Measurements from ENCODE around the gene EXOC6B. TPM values are rescaled to one million over a fixed set of nuclear protein-coding genes. Genes with fewer than 3 reads are reported as not detected.

EXOC6B gene
- total RNA-seq, 2 donors from 2014 or later = 51.3 to 68.9 TPM

- TF ChIP-seq CTCF (conservative IDR thresholded peaks at IDR 0.05) = no peak
- Mint-ChIP-seq H3K27me3 (ENCODE audit: insufficient read depth) (no peaks in the 10 kb centered on the region), H3K4me3 (no peak overlapping the region), H3K27ac (peak overlapping the region; percentile 86), H3K9me3 (no peaks in the 10 kb centered on the region), H3K4me1 (peaks cover 28% of the 10 kb centered on the region), H3K36me3 (ENCODE audit: low read depth) (peaks cover 10% of the 10 kb centered on the region)
- Histone ChIP-seq H3K27ac (ENCODE audit: low read depth, low read length) (no peak overlapping the region), H3K9ac (ENCODE audit: extremely low read depth, low read length, poor library complexity, severe bottlenecking) (no peak overlapping the region), H3K9me3 (ENCODE audit: control insufficient read depth, low read length) (no peaks in the 10 kb centered on the region), H3K4me1 (ENCODE audit: control insufficient read depth, insufficient read depth, low read length) (peaks cover 3% of the 10 kb centered on the region), H3K4me3 (ENCODE audit: low read length) (no peak overlapping the region), H3K36me3 (ENCODE audit: control insufficient read depth, insufficient read depth, low read length) (peaks cover 27% of the 10 kb centered on the region), H3K27me3 (ENCODE audit: control insufficient read depth, insufficient read depth, low read length, poor library complexity, severe bottlenecking) (no peaks in the 10 kb centered on the region)
- no peak for DNase-seq
Observed at GRCh38 chr2:72718876-72719275, 107.0 kb downstream of the EXOC6B start.

GRCh38 chr2:72716601-72717000, 109.2 kb downstream of the EXOC6B start:
- peaks cover 3% of the 10 kb centered on the region for H3K4me1 ChIP-seq (ENCODE audit: control insufficient read depth, insufficient read depth, low read length)
- WGBS, 2 experiments (ENCODE audit: insufficient coverage in 1 of 2, insufficient read length in 1 of 2) = 54% methylated on average over 2 of the region's 2 CpGs; no CpG with 5 or more reads in 1 of the 2 experiments
- H3K4me1 Mint-ChIP-seq = peaks cover 17% of the 10 kb centered on the region

GRCh38 chr2:72713857-72714256, 112.0 kb downstream of the EXOC6B start:
- peaks cover 4% of the 10 kb centered on the region for H3K4me1 Mint-ChIP-seq
- H3K27ac ChIP-seq (ENCODE audit: low read depth, low read length) = no peak overlapping the region
- H3K4me1 ChIP-seq (ENCODE audit: control insufficient read depth, insufficient read depth, low read length) = no peaks in the 10 kb centered on the region
- H3K27me3 Mint-ChIP-seq (ENCODE audit: insufficient read depth) = no peaks in the 10 kb centered on the region
- H3K27ac Mint-ChIP-seq = no peak overlapping the region
- TF ChIP-seq CTCF (conservative IDR thresholded peaks at IDR 0.05) = peak; percentile 70
- no peak overlapping the region for H3K9ac ChIP-seq (ENCODE audit: extremely low read depth, low read length, poor library complexity, severe bottlenecking)
- H3K36me3 Mint-ChIP-seq (ENCODE audit: low read depth) = peaks cover 10% of the 10 kb centered on the region
- no peaks in the 10 kb centered on the region for H3K27me3 ChIP-seq (ENCODE audit: control insufficient read depth, insufficient read depth, low read length, poor library complexity, severe bottlenecking)
- no peaks in the 10 kb centered on the region for H3K9me3 Mint-ChIP-seq
- no peak overlapping the region for H3K4me3 Mint-ChIP-seq
- no peaks in the 10 kb centered on the region for H3K9me3 ChIP-seq (ENCODE audit: control insufficient read depth, low read length)
- H3K4me3 ChIP-seq (ENCODE audit: low read length) = no peak overlapping the region
- no peak for DNase-seq
- H3K36me3 ChIP-seq (ENCODE audit: control insufficient read depth, insufficient read depth, low read length) = peaks cover 36% of the 10 kb centered on the region

More at GRCh38 chr2:72716601-72717000, 109.2 kb downstream of the EXOC6B start:
- H3K9me3 ChIP-seq (ENCODE audit: control insufficient read depth, low read length) = no peaks in the 10 kb centered on the region
- DNase-seq = no peak
- no peak overlapping the region for H3K27ac ChIP-seq (ENCODE audit: low read depth, low read length)
- Mint-ChIP-seq H3K27ac (no peak overlapping the region), H3K27me3 (ENCODE audit: insufficient read depth) (no peaks in the 10 kb centered on the region), H3K9me3 (no peaks in the 10 kb centered on the region), H3K36me3 (ENCODE audit: low read depth) (peaks cover 10% of the 10 kb centered on the region), H3K4me3 (no peak overlapping the region)
- no peak for TF ChIP-seq CTCF (conservative IDR thresholded peaks at IDR 0.05)
- H3K27me3 ChIP-seq (ENCODE audit: control insufficient read depth, insufficient read depth, low read length, poor library complexity, severe bottlenecking) = no peaks in the 10 kb centered on the region
- H3K36me3 ChIP-seq (ENCODE audit: control insufficient read depth, insufficient read depth, low read length) = peaks cover 36% of the 10 kb centered on the region
- no peak overlapping the region for H3K9ac ChIP-seq (ENCODE audit: extremely low read depth, low read length, poor library complexity, severe bottlenecking)
- H3K4me3 ChIP-seq (ENCODE audit: low read length) = no peak overlapping the region
